Sciatic nerve (tissue), 2 donors: ENCODE data around the gene MAN1B1. TPM values are rescaled to one million over a fixed set of nuclear protein-coding genes. Genes with fewer than 3 reads are reported as not detected.
A peak's percentile ranks its signal among the peaks of the same experiment; 100 is the strongest.

ENCODE experiments used
- ATAC-seq: fragments of 200-7000 bp; cut with Tn5 transposase; one replicate; pipeline ENCODE4 v1.9.1; 2020; ENCODE audit warnings: mild to moderate bottlenecking, moderate library complexity
- DNase-seq: peaks from one replicate; pipeline ENCODE4 v3.0.0-alpha.2; 2020; ENCODE audit warnings: low spot score
- intact Hi-C: fragments of 100-400 bp; cut with DNase I; formaldehyde crosslinking; loops from one replicate; pipeline ENCODE4 v1.14.2; 2022
- total RNA-seq: library from RNA; stranded (reverse); fragmentation: NEBNext Ultra II Directional; extraction: Animal tissue kit (Norgen Biotek cat#: 25700); gene quantifications from one replicate; pipeline ENCODE4 v1.2.1, GENCODE V29; 2021
- donor health status: DM: no; HTN: no; CAD: no.
- donor health status: DM: no; HTN: no; CAD: no.

The MAN1B1 gene
- total RNA-seq, 1 donor from 2014 or later: 48.3 TPM

GRCh38 chr9:137106662-137107250, 20.0 kb downstream of the MAN1B1 start:
- ATAC-seq (no peak), DNase-seq (no peak)

GRCh38 chr9:137107312-137107921, 20.6 kb downstream of the MAN1B1 start:
- intact Hi-C loops: no loop called here
- DNase-seq: no peak
- no peak for ATAC-seq

More at GRCh38 chr9:137106662-137107250, 20.0 kb downstream of the MAN1B1 start:
- intact Hi-C loops: no loop called here

GRCh38 chr9:137107982-137108381, 21.2 kb downstream of the MAN1B1 start:
- no peak for ATAC-seq
- DNase-seq: no peak
- intact Hi-C loops: no loop called here

GRCh38 chr9:137108608-137109249, 21.9 kb downstream of the MAN1B1 start:
- intact Hi-C loops: no loop called here
- DNase-seq: no peak
- no peak for ATAC-seq

GRCh38 chr9:137109250-137110146, 22.7 kb downstream of the MAN1B1 start:
- no peak for ATAC-seq
- intact Hi-C loops: no loop called here
- DNase-seq: no peak

- DNase-seq: no peak
- intact Hi-C loops: no loop called here
- no peak for ATAC-seq
These were observed 23.5 kb downstream of the MAN1B1 start for GRCh38 chr9:137110147-137110910.

GRCh38 chr9:137110911-137111787, 24.4 kb downstream of the MAN1B1 start:
- no peak for ATAC-seq
- intact Hi-C loops: no loop called here
- DNase-seq: no peak

GRCh38 chr9:137111788-137112563, 25.2 kb downstream of the MAN1B1 start:
- intact Hi-C loops: no loop called here
- ATAC-seq (no peak), DNase-seq (no peak)

- no peak for ATAC-seq
- intact Hi-C loops: no loop called here
- DNase-seq: no peak
These were observed 26.0 kb downstream of the MAN1B1 start for GRCh38 chr9:137112564-137113384.

GRCh38 chr9:137113385-137114159, 26.8 kb downstream of the MAN1B1 start:
- ATAC-seq (no peak), DNase-seq (no peak)
- intact Hi-C loops: no loop called here

- intact Hi-C loops: no loop called here
- DNase-seq (no peak), ATAC-seq (no peak)
These were observed 27.4 kb downstream of the MAN1B1 start for GRCh38 chr9:137114220-137114612.

GRCh38 chr9:137114613-137115393, 28.0 kb downstream of the MAN1B1 start, which contains the start of gene DPP7:
TSS of gene DPP7 (minus strand) at chr9:137114733. CDS start at chr9:137114713, 20 bp downstream.
- intact Hi-C loops: no loop called here
- ATAC-seq: peak; percentile 81
- peak; percentile 86 for DNase-seq

GRCh38 chr9:137115394-137116026, 28.7 kb downstream of the MAN1B1 start:
- DNase-seq (no peak), ATAC-seq (peak; percentile 10)
- intact Hi-C loops: no loop called here

GRCh38 chr9:137116027-137116507, 29.3 kb downstream of the MAN1B1 start:
- intact Hi-C loops: no loop called here
- ATAC-seq: no peak
- DNase-seq: no peak
